ENCODE data around the gene FRMPD2. TPM values are rescaled to one million over a fixed set of nuclear protein-coding genes. Genes with fewer than 3 reads are reported as not detected.

FRMPD2 gene
- total and polyA plus RNA-seq, 2 donors (not counting 3 experiments of a cell fraction or from before 2014, with no cell fraction given) = 0.42 TPM; not detected in 1

DNA sequence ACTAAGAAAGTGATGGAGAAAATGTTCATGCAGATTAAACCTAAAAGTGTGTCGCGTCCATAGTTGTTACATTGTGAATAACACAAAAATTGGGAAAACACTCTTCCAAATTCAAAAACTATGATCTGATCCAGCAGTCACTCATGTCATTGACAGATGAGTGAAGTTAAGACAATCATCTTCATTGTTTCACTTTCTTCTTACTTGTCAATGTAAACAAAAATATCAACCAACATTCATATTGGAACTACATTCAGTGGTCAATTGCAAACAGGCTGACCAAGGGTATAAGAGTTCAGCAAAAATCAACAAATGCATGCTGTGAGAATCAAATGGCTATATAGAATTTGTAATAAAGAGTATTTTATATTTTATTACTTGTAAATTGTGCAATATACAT, 1.8 kb downstream of the FRMPD2 start:
- ChIA-PET CTCF (no interaction called here), POLR2A (no interaction called here)
- no TSS peak for BruUV-seq (replicated peaks)
- dilution Hi-C loops (cut with MboI; ENCODE audit: extremely low pct_ligation_motif_present, low sequenced_read_pairs) = no loop called here
- H3K9me3 ChIP-seq (replicated peaks; ENCODE audit: control insufficient read depth, insufficient read depth, low read length) = no peaks in the 10 kb centered on the region
- H3K79me2 ChIP-seq (ENCODE audit: control insufficient read depth, insufficient read depth, low read length) = no peaks in the 10 kb centered on the region
- no peaks in the 10 kb centered on the region for H3K36me3 ChIP-seq (ENCODE audit: control insufficient read depth in 2 of 2, extremely low read depth in 1 of 2, insufficient read depth in 2 of 2, low read length in 2 of 2)
- no peak for TF ChIP-seq GATA2 (IDR thresholded peaks at IDR 0.05; ENCODE audit: insufficient read depth, insufficient read length, low read depth, low read length)
- TF ChIP-seq POLR2AphosphoS5 (IDR thresholded peaks at IDR 0.05; ENCODE audit: insufficient read depth, low read depth, low read length) = no peak
- TF ChIP-seq EZH2 (IDR thresholded peaks at IDR 0.05; ENCODE audit: borderline replicate concordance, low read depth, low read length, severe bottlenecking) = no peak
- TF ChIP-seq MYC (IDR thresholded peaks at IDR 0.05; ENCODE audit: low read depth, low read length) = no peak
- TF ChIP-seq, protein P1, sequence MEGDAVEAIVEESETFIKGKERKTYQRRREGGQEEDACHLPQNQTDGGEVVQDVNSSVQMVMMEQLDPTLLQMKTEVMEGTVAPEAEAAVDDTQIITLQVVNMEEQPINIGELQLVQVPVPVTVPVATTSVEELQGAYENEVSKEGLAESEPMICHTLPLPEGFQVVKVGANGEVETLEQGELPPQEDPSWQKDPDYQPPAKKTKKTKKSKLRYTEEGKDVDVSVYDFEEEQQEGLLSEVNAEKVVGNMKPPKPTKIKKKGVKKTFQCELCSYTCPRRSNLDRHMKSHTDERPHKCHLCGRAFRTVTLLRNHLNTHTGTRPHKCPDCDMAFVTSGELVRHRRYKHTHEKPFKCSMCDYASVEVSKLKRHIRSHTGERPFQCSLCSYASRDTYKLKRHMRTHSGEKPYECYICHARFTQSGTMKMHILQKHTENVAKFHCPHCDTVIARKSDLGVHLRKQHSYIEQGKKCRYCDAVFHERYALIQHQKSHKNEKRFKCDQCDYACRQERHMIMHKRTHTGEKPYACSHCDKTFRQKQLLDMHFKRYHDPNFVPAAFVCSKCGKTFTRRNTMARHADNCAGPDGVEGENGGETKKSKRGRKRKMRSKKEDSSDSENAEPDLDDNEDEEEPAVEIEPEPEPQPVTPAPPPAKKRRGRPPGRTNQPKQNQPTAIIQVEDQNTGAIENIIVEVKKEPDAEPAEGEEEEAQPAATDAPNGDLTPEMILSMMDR (IDR thresholded peaks at IDR 0.05; ENCODE audit: extremely low read depth in 1 of 2, insufficient read depth in 1 of 2, low read depth in 1 of 2, low read length in 2 of 2) = no peak
- no peak for TF ChIP-seq JUN (IDR thresholded peaks at IDR 0.05; ENCODE audit: borderline replicate concordance, insufficient read depth, insufficient read length, low read depth)
- TF ChIP-seq POLR2A (IDR thresholded peaks at IDR 0.05; ENCODE audit: low read depth, low read length) = no peak
- TF ChIP-seq, protein P2, sequence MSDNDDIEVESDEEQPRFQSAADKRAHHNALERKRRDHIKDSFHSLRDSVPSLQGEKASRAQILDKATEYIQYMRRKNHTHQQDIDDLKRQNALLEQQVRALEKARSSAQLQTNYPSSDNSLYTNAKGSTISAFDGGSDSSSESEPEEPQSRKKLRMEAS (IDR thresholded peaks at IDR 0.05; ENCODE audit: insufficient read depth, insufficient read length) = no peak
- TF ChIP-seq FOS (IDR thresholded peaks at IDR 0.05; ENCODE audit: borderline replicate concordance, insufficient read depth, low read length) = no peak
- no peaks in the 10 kb centered on the region for H4K20me1 ChIP-seq (replicated peaks; ENCODE audit: control insufficient read depth, extremely low read depth, insufficient read depth, low read length)
- H3K4me3 ChIP-seq (replicated peaks in 1 of 3; ENCODE audit: insufficient read depth in 1 of 3, low read depth in 1 of 3, low read length in 3 of 3) = no peak overlapping the region
- no peak overlapping the region for H3K4me2 ChIP-seq (ENCODE audit: insufficient read depth, low read length)
- peaks cover 7 to 14% of the 10 kb centered on the region in 2 experiments for H3K27me3 ChIP-seq (ENCODE audit: control insufficient read depth in 2 of 2, insufficient read depth in 2 of 2, low read length in 2 of 2)
- DNase-seq (ENCODE audit: low read depth, low spot score) (no peak), FAIRE-seq (no peak)
- no peak overlapping the region for H3K9ac ChIP-seq (replicated peaks; ENCODE audit: extremely low read depth, insufficient read depth, low read length)
- no peak overlapping the region for H3K27ac ChIP-seq (ENCODE audit: insufficient read depth, low read depth, low read length)
- no peak overlapping the region for H2AFZ ChIP-seq (ENCODE audit: low read depth, low read length)
- intact Hi-C loops (cut with micrococcal nuclease) = no loop called here
- no peaks in the 10 kb centered on the region for H3K9me1 ChIP-seq (replicated peaks; ENCODE audit: control insufficient read depth, extremely low read depth, insufficient read depth, low read length)
- no peaks in the 10 kb centered on the region for H3K4me1 ChIP-seq (ENCODE audit: control insufficient read depth, extremely low read depth, insufficient read depth, low read length)

All from endothelial cell of umbilical vein (primary cell).